Adrenal gland (tissue), 12 donors: Measurements from ENCODE around the gene APBB2. TPM values are rescaled to one million over a fixed set of nuclear protein-coding genes. Genes with fewer than 3 reads are reported as not detected.

ENCODE experiments used
- DNase-seq, 7 donors: peaks; one replicate each; pipeline ENCODE4 v3.0.0-alpha.2; 2019 to 2020
- H3K27ac ChIP-seq, 5 donors: fragments of 200-600 bp; sonication (generic) in 4 of 5; 1 replicate in 3 of 5; 2 replicates in 2 of 5; pipeline versions ENCODE4 v1.5.1 to v1.8.0; 2016 to 2020; ENCODE audit warnings: mild to moderate bottlenecking in 1 of 5
- H3K27me3 ChIP-seq: fragments of 200-600 bp; 2 replicates; pipeline ENCODE4 v1.8.0; 2021
- H3K36me3 ChIP-seq, 2 donors: fragments of 200-600 bp; replicated peaks in 1 of 2; 1 replicate in 1 of 2; 2 replicates in 1 of 2; pipeline versions ENCODE4 v1.5.1 to v1.8.0; 2018 to 2022
- H3K4me1 ChIP-seq, 2 donors: fragments of 200-600 bp; replicated peaks in 1 of 2; 1 replicate in 1 of 2; 2 replicates in 1 of 2; pipeline versions ENCODE4 v1.5.1 to v1.8.0; 2018 to 2021
- H3K4me3 ChIP-seq, 4 donors: fragments of 200-600 bp; sonication (generic) in 3 of 4; one replicate each; pipeline ENCODE4 v1.5.1; 2016 to 2018
- H3K9me3 ChIP-seq, 3 donors: fragments of 200-600 bp; sonication (generic) in 1 of 3; replicated peaks in 1 of 3; 1 replicate in 2 of 3; 2 replicates in 1 of 3; pipeline versions ENCODE4 v1.5.1 to v1.8.0; 2016 to 2021
- CTCF ChIP-seq, 6 experiments: fragments of 450-650 bp in 4 of 6; fragments of 200-600 bp in 2 of 6; sonication (generic) in 1 of 6; IDR thresholded peaks; 1 replicate in 5 of 6; 2 replicates in 1 of 6; pipeline versions ENCODE4 v1.5.1 to v1.8.0; 2016 to 2021; ENCODE audit warnings: antibody characterized with exemption in 6 of 6, mild to moderate bottlenecking in 2 of 6, moderate library complexity in 1 of 6
- POLR2A ChIP-seq, 2 donors: fragments of 450-650 bp; IDR thresholded peaks; one replicate each; pipeline ENCODE4 v1.6.1; 2017; ENCODE audit warnings: antibody characterized with exemption in 2 of 2, mild to moderate bottlenecking in 2 of 2, moderate library complexity in 1 of 2
- WGBS, 4 donors: extraction: QIAGEN DNeasy Blood & Tissue Kit in 2 of 4; methylation state at CpG; one replicate each; pipeline versions ENCODE4 v1.1.5 to v1.1.7; 2013 to 2017; 5-methylcytosine and 5-hydroxymethylcytosine counted together
- intact Hi-C, 2 donors: fragments of 100-400 bp; cut with DNase I; formaldehyde crosslinking; loops; one replicate each; pipeline versions ENCODE4 v1.14.1 to v1.15.0; 2022 to 2023
- polyA plus RNA-seq, 3 donors: library from polyadenylated mRNA; stranded (reverse); fragments of 200-250 nt in 2 of 3; fragments of 350-450 nt in 1 of 3; fragmentation: Illumina TruSeq in 1 of 3; extraction: RNeasy Lipid Tissue Mini Kit (QIAGEN cat#74804) in 1 of 3; gene quantifications; one replicate each; pipeline ENCODE4 v1.2.3, GENCODE V29; 2013 to 2014
- total RNA-seq, 9 donors: library from RNA; depleted of rRNA in 4 of 9; stranded (reverse); fragments of >200 nt in 4 of 9; fragments of 120-200 nt in 1 of 9; fragmentation: NEBNext Ultra II Directional in 1 of 9; extraction: Animal tissue kit (Norgen Biotek cat#: 25700) in 1 of 9; gene quantifications; one replicate each; pipeline versions ENCODE4 v1.1.0 to v1.2.4, GENCODE V29; 2013 to 2023
- donor health status: healthy with polysubstance abuse.
- donor health status: Bipolar disorder and iron deficiency.
- donor health status: DM: yes; HTN: yes; CAD: no.
- donor health status: DM: no; HTN: no; CAD: no.
- donor health status: DM: no; HTN: no; CAD: no.
- donor health status: DM: yes; HTN: yes; CAD: no.

Gene APBB2
- total and polyA plus RNA-seq, 12 donors = 12.4 to 135 (median 39.7) TPM

- Histone ChIP-seq H3K36me3 (no peaks in the 10 kb centered on the region), H3K4me1 (peaks cover 0 to 6% of the 10 kb centered on the region in 2 donors), H3K27ac (no peak overlapping the region), H3K4me3 (no peak overlapping the region), H3K27me3 (no peaks in the 10 kb centered on the region), H3K9me3 (no peaks in the 10 kb centered on the region)
- no peak for DNase-seq
- no peak for TF ChIP-seq POLR2A (IDR thresholded peaks at IDR 0.05)
- no peak for TF ChIP-seq CTCF (IDR thresholded peaks at IDR 0.05)
- intact Hi-C loops = loop anchor here in 1 of 2 donors (5.0 kb wide), 1 partner anchor 285 kb away; the partner anchor contains the start of gene APBB2
- 61 to 76% (median 71%) methylated on average over 4 of the region's 4 CpGs for WGBS, 4 donors
Observed at GRCh38 chr4:40927074-40927473, 287.3 kb downstream of the APBB2 start.

GRCh38 chr4:40924793-40925117, 289.6 kb downstream of the APBB2 start:
- H3K27ac ChIP-seq = no peak overlapping the region
- WGBS, 4 donors = 71 to 79% (median 76%) methylated on average over 6 of the region's 6 CpGs

GRCh38 chr4:40924096-40924792, 290.1 kb downstream of the APBB2 start:
- H3K4me3 ChIP-seq = no peak overlapping the region
- intact Hi-C loops = loop anchor here in 1 of 2 donors (5.0 kb wide), 1 partner anchor 288 kb away; the partner anchor contains the start of gene APBB2

More at GRCh38 chr4:40924793-40925117, 289.6 kb downstream of the APBB2 start:
- DNase-seq = no peak
- no peaks in the 10 kb centered on the region for H3K9me3 ChIP-seq
- peaks cover 0 to 6% of the 10 kb centered on the region in 2 donors for H3K4me1 ChIP-seq
- H3K27me3 ChIP-seq = no peaks in the 10 kb centered on the region
- intact Hi-C loops = loop anchor here (5.0 kb wide), 1 partner anchor 288 kb away; the partner anchor contains the start of gene APBB2 (in 2 of the 2)
- TF ChIP-seq CTCF (IDR thresholded peaks at IDR 0.05) (no peak), POLR2A (IDR thresholded peaks at IDR 0.05) (no peak)
- H3K4me3 ChIP-seq = no peak overlapping the region
- no peaks in the 10 kb centered on the region for H3K36me3 ChIP-seq

More at GRCh38 chr4:40924096-40924792, 290.1 kb downstream of the APBB2 start:
- Histone ChIP-seq H3K36me3 (no peaks in the 10 kb centered on the region), H3K27me3 (no peaks in the 10 kb centered on the region), H3K27ac (no peak overlapping the region), H3K4me1 (peaks cover 0 to 6% of the 10 kb centered on the region in 2 donors), H3K9me3 (no peaks in the 10 kb centered on the region)
- TF ChIP-seq POLR2A (IDR thresholded peaks at IDR 0.05) = no peak
- TF ChIP-seq CTCF (IDR thresholded peaks at IDR 0.05) = peak; percentile 76 to 87 (median 80)
- WGBS, 4 donors = 70 to 77% (median 73%) methylated on average over 10 to 11 of the region's 11 CpGs
- peak; percentile 61 to 84 (median 67) for DNase-seq
